HG03095 (cell line): ENCODE results near the gene MYO18A.

Source experiments
- ATAC-seq: cut with Tn5 transposase; IDR thresholded peaks from one replicate; pipeline ENCODE4 v1.9.1; 2021; ENCODE audit warnings: moderate library complexity; ENCODE audit not compliant: unreplicated experiment

MYO18A gene

GRCh38 chr17:29167393-29168078, 12.7 kb downstream of the MYO18A start:
- no peak for ATAC-seq

GRCh38 chr17:29166507-29166887, 13.7 kb downstream of the MYO18A start:
- no peak for ATAC-seq

DNA sequence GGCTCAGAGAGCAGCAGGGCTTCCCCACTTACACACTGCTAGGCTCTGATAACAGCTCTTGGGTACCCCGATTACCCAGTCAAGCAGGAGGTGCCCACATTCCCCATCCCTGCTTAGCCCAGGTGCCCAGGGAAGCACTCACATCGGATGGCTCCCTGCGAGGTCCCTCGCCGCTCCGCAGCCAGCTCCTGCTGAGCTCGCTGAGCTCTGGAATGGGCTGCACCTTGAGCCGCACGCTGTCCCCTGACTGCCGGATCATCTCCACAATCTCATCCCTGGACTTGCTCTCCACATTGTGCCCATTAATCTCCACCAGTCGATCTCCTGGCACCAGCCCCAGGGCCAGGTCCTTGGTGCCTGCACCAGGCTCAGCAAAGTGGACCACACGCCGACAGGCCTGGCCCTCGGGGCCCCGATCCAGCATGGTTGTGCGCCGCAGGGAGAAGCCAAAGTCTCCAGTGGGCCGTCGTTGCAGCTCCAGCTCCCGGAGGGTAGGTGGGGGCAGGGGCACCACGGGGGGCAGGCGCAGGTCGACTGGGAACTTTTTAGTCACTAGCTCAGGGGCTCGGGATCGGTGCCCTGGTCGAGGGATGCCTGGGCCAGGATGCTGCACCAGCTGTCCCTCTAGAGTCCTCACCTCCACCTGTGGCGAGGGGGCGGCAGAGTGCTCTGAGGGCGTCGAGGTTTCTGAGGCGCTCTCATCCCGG, 14.2 kb downstream of the MYO18A start:
- ATAC-seq = no peak

GRCh38 chr17:29165261-29165660, 14.9 kb downstream of the MYO18A start:
- ATAC-seq = no peak

- ATAC-seq = no peak
Observed at GRCh38 chr17:29163563-29163962, 16.6 kb downstream of the MYO18A start.

GRCh38 chr17:29162909-29163341, 17.3 kb downstream of the MYO18A start:
- ATAC-seq = no peak

DNA sequence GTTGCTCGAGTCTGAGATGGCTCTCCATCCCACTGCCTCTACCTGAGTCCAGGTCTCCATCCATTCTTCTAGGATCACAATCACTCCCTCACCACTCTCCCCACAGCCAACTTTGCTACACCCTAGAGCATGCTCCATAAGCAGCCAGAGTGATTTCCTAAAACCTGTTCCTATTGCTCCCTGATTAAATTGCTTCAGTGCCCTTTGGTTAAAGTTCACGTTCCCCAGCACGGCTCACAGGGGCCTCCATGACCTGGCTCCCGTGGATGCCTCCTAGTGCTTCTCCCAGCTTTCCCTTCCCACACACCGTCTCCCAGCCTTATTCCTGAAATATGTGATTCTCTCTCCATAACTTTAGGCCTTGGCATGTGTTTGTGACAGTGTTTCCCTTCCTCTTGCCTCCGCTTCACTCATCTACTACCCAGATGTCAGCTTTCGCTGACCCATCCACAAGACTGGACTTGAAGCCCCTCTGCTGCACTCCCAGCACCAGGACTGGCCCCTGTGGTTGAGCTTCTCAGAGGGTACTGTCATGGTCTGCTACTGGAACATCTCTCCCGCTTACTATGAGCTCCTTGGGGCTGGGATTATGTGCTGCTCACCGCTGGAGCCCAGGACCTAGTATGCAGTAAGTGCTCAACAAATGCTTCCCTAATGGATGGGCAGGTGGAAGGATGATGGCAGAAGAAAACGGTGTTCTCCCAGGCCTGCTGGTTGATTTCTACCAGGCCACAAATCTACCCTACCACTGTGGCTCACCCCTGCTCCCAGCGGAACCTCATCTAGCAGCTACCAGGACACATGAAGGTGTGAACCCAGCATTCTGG, 17.9 kb downstream of the MYO18A start:
- no peak for ATAC-seq

DNA sequence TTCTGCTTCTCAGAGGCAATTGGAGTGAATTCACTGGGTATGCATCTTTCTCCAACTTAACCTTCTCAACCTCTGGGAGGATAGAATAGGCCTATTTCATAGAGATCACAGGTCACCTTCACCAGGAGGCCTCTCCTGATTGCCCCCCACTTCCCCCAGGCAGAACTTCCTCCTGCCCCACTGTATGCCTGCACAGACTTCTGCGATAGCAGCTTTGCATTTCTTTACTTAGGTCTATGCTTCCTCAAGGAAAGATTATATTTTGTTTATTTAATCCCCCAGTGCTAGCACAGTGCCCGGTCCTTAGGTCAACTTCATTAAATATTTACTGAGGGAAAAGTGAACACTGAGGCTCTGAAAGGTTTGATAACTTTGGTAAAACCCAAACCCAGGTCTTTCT, 19.9 kb downstream of the MYO18A start:
- no peak for ATAC-seq

DNA sequence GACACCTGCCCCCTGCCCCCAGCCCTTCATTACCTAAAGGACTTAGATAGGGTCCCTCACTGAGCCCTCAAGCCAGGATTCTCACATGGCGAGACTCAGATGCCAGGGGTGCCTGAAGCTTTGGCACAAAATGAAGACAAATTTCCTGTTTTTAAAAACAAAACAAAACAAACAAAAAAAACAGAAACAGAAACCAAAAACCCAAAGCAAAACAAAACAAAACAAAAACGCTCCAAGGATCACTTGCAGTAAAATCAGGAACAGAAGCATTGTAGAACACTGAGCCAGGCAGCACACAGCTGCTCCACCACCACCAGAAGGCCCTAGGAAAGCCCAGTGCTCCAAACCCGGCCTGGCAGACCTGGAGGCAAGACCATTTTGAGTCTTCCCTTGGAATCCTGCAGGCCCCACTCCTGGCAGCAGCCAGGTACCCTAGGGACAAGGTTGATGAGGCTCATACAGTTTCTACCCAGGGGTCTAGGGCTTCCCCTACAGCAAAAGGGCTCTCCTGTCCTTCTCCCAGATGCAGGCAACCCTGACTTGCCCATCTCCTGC, 20.8 kb downstream of the MYO18A start:
- ATAC-seq = no peak

DNA sequence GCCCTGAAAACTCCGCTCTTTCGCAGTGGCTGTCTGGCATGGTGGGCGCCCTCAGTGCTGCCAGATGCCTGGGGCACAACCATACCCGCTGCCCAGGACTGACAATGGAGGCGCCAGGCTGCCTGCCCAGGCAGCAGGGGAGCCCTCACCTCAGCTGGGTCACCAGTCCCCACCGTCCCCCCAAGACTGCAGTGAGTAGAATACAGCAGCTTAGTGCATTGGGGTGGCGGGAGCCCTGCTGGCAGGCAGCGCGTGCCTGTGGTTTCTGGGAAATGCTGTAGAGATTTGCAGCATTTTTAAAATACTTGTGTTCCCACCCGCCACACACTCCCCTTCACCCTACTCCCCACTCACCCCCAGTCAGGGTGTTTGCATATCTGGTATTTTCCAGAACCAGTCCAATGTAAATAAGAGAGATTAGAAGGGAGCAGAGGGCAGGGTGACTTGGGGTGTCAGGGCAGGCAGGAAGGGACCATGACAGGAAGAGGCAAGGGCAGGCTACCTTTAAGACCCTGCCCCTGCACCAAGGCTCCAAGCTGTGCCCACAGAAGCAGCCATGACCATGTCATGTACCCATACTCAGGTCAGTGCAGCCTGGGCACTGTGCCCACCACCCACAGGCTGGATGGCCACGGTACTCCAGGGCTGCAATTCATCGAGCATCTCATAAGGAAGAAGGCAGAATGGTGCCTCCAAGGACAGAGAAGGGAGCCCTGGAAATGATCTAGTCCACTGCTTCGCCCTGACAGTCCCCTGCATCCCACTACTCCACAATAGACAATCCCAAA, 21.5 kb downstream of the MYO18A start:
- no peak for ATAC-seq

GRCh38 chr17:29158096-29158487, 22.1 kb downstream of the MYO18A start:
- no peak for ATAC-seq

DNA sequence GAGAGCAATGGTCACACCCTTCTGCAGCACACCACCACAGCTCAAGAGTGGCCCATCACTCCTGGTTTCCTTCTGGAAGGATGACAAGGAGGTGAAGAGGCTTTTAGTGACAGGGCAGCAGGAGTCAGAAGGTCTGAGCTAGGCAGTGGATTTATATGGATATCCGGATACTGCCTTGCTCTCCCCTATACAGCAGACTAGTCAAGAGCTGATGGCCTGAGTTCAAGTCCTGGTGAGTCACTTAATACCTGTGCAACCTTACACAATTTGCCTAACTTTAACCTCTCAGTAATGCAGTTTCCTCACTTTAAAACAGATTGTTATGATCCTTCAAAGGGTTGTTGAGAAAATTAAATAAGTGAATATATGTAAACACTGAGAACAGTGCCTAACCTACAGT, 22.9 kb downstream of the MYO18A start:
- ATAC-seq = no peak

DNA sequence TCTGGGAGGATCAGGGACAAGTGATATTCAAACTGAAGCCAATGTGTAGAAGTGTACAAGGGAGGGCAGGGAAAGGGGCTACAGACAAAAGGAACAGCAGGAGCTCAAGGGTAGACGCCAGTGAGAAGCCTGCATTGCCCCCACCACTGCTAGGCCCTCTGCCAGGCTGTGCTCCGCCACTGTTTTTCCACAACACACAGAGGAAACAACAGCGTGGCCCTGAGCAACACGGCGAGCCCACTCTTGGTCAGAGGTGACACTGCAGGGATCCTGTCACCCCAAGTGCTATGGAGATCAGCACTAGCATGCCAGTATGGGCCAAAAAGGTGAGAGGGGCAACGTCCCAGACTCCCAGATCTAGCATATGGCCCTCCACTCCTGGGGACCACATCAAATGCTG, 23.4 kb downstream of the MYO18A start:
- no peak for ATAC-seq

- ATAC-seq = no peak
Observed at GRCh38 chr17:29155966-29156338, 24.2 kb downstream of the MYO18A start.

DNA sequence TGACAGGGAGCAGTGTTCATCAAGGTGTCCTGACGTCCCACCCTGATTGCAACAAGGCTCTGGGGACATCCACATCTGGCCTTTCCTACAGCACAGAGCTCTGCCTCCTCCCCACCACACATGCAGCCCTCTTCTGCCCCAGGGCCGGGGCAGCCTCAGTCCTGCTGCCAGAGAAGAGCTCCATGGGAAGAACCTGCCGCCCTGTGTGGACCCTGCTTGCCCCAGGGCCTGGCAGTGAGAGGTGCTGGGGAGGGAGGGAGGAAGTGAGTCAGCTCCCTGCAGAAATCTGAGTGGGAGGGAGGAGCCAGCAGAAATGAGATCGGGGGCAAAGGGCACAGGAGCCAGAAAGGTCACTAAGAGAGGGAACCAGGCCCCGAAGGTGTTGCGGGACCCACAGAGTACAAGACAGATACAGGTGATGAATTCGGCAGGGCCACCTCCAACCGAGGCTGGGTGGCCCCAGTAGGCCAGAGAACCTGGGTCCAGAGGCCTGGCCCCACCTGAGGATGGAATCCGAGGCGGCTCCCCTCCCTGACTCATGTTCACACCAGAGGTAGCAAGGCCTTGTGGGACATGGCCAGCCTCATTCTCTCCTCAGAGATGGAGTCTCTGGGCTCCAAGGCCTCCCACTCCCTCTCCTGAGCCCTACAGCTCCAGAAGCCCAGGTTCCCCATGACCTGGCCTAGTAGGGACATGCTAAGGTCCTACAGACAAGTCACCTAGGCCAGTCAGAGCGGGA, 24.8 kb downstream of the MYO18A start:
- ATAC-seq = no peak

DNA sequence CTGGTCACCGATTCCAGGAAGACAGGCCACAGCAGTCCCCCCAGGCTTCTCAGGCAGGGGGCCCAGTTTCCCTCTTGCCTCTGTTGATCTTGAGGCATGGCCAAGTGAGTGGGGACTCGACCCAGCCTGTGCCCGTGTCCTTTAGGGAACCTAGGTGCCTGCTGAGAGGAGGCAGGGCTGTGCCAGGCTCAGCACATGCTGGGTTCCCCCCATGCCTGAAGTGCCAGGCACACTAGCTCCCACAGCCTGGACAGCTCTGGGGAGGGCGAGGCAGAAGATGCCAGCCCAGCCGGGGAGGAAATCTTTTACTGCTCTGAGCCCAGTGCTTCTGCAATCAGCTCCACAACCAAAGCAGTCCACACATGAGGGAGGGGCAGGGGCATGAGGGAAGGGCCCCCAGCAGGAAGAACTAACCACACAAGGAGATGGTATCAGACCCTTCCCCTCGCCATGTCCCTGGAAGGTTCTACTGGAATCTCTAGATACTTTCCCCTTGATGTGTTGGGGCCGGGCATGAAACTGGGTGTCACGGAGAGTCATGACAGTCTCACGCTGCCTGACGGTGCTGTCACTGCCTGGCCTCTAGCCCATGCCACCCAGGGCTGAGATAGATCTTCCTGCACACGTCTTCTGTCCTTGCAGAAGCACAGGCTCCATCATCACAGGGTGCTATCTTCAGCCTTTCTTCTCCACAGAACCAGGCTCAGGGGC, 25.5 kb downstream of the MYO18A start:
- ATAC-seq = no peak

DNA sequence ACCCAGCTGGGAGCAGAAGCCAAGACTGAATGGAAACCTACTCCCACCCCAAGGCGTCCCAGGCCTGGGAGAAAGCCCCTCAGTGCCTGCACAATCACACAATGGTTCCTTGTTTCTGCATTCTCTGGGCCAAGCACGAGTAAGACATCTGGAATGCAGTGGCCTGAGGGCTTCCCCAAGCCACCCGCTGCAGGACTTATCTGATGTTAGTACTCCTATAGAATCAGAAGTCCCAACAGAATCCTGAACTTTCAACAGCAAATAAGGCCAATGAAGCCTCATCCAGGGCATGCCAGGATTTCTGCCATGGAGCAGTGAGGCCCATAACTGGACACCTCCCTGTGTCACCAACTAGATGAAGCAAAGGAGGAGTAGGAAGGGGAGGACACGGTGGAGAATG, 28.6 kb downstream of the MYO18A start:
- ATAC-seq = no peak

- no peak for ATAC-seq
Observed at GRCh38 chr17:29150161-29150560, 30.0 kb downstream of the MYO18A start.

DNA sequence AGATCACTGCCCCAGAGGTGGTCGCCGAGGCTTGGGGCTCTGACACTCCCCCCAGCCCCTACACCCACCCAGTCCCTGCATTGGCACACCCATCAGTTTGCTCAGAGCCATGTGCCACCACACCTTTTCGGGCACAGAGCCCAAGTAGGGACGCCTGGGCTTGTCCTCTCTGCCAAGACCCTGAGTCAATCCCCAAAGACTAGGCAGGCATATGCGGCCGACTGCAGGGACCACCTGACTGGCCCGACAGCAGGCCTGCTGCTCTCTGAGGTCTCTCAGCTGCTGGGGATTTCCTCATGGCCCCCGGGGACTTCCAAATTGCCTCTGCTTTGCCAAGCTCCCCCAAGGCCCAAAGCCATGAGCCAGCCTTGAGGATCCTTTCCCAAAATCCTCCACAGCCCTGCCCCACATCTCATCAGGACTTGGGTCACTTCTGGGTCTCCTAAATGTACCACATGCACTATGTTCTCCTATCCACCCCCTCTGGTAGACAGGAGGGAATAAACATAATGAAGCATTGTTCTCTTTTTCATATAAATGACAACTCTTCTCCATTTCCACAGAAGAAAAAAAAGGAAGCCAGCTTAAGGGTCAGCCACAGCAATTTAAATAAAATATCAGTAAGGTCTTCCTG, 30.6 kb downstream of the MYO18A start:
- ATAC-seq = no peak
